Measurements from ENCODE around the gene SYT14. TPM values are rescaled to one million over a fixed set of nuclear protein-coding genes. Genes with fewer than 3 reads are reported as not detected.

Gene SYT14
- total and polyA plus RNA-seq, 7 donors: under 0.01 to 0.71 (median 0.22) TPM; not detected in 1

DNA sequence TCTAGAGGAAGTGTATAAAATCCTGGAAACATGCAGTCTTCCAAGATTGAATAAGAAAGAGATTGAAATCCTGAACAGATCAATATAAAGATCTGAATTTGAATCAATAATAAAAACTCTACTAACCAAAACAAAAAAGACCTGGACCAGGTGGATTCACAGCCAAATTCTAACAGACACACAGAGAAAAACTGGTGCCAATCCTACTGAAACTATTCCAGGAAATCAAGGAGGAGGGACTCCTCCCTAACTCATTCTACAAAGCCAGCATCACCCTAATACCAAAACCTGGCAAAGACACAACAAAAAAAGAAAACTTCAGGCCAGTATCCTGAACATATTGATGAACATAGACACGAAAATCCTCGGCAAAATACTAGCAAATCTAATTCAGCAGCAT, 58.3 kb downstream of the SYT14 start:
- intact Hi-C loops (cut with DNase I): no loop called here
- peaks cover 0 to 3% (median 0%) of the 10 kb centered on the region in 3 donors for H3K27me3 ChIP-seq
- H3K9me3 ChIP-seq: peaks cover 0 to 2% (median 0%) of the 10 kb centered on the region in 4 donors
- no peak for TF ChIP-seq POLR2AphosphoS5 (IDR thresholded peaks at IDR 0.05)
- TF ChIP-seq, protein P1, sequence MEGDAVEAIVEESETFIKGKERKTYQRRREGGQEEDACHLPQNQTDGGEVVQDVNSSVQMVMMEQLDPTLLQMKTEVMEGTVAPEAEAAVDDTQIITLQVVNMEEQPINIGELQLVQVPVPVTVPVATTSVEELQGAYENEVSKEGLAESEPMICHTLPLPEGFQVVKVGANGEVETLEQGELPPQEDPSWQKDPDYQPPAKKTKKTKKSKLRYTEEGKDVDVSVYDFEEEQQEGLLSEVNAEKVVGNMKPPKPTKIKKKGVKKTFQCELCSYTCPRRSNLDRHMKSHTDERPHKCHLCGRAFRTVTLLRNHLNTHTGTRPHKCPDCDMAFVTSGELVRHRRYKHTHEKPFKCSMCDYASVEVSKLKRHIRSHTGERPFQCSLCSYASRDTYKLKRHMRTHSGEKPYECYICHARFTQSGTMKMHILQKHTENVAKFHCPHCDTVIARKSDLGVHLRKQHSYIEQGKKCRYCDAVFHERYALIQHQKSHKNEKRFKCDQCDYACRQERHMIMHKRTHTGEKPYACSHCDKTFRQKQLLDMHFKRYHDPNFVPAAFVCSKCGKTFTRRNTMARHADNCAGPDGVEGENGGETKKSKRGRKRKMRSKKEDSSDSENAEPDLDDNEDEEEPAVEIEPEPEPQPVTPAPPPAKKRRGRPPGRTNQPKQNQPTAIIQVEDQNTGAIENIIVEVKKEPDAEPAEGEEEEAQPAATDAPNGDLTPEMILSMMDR (IDR thresholded peaks at IDR 0.05): no peak
- no peak for TF ChIP-seq POLR2A (IDR thresholded peaks at IDR 0.05)
- TF ChIP-seq EP300 (IDR thresholded peaks at IDR 0.05): no peak
- DNase-seq: no peak
- no peak overlapping the region for H3K27ac ChIP-seq
- H3K36me3 ChIP-seq: no peaks in the 10 kb centered on the region
- 57 to 76% methylated on average over 2 of the region's 2 CpGs for WGBS, 2 donors
- H3K4me1 ChIP-seq: no peaks in the 10 kb centered on the region
- H3K4me3 ChIP-seq: no peak overlapping the region

DNA sequence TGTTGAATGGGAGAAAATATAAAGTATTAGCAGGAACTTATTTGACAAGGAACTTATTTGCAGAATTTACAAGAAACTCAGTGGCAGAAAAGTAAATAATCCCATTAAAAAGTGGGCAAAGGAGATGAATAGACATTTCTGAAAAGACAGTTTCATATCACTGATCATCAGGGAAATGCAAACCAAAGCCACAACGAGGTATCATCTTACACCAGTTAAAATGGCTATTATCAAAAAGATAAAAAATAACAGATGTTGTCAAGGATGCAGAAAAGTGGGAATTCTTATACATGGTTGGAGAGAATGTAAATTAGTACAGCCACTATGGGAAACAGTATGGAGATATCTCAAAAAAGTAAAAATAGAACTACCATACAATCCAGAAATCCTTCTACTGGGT, 61.0 kb downstream of the SYT14 start:
- intact Hi-C loops (cut with DNase I): no loop called here
- Histone ChIP-seq H3K4me1 (no peaks in the 10 kb centered on the region), H3K27me3 (no peaks in the 10 kb centered on the region), H3K9me3 (peaks cover 0 to 2% (median 0%) of the 10 kb centered on the region in 4 donors), H3K27ac (no peak overlapping the region), H3K4me3 (no peak overlapping the region), H3K36me3 (no peaks in the 10 kb centered on the region)
- 13 to 58% methylated on average over 1 of the region's 1 CpG for WGBS, 2 donors
- no peak for DNase-seq
- no peak for TF ChIP-seq EP300 (IDR thresholded peaks at IDR 0.05)
- no peak for TF ChIP-seq POLR2AphosphoS5 (IDR thresholded peaks at IDR 0.05)
- TF ChIP-seq, protein P1 (IDR thresholded peaks at IDR 0.05): no peak
- no peak for TF ChIP-seq POLR2A (IDR thresholded peaks at IDR 0.05)

DNA sequence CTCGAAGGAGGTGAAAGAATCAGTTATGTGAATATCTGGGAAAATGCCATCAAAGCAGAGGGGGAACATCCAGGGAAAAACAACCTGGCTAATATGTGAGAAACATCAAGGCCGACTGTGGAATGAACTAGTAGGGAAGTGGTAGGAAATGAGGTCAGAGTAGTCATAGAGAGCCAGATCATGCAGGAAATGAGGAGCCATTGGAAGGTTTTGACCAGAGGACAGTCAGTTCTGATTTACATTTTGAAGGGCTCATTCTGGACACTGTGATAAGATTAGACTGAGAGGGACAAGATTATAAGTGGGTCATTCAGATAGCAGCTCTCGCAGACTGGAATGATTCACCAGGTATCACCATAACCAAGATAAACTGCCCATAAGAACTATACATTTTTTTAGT, 63.7 kb downstream of the SYT14 start:
- Histone ChIP-seq H3K4me3 (no peak overlapping the region), H3K27ac (no peak overlapping the region), H3K27me3 (no peaks in the 10 kb centered on the region), H3K4me1 (no peaks in the 10 kb centered on the region), H3K9me3 (no peaks in the 10 kb centered on the region), H3K36me3 (no peaks in the 10 kb centered on the region)
- WGBS, 2 donors: 79 to 80% methylated on average over 3 of the region's 3 CpGs
- intact Hi-C loops (cut with DNase I): no loop called here
- no peak for TF ChIP-seq POLR2AphosphoS5 (IDR thresholded peaks at IDR 0.05)
- no peak for TF ChIP-seq EP300 (IDR thresholded peaks at IDR 0.05)
- TF ChIP-seq, protein P1 (IDR thresholded peaks at IDR 0.05): no peak
- TF ChIP-seq POLR2A (IDR thresholded peaks at IDR 0.05): no peak
- DNase-seq: no peak

DNA sequence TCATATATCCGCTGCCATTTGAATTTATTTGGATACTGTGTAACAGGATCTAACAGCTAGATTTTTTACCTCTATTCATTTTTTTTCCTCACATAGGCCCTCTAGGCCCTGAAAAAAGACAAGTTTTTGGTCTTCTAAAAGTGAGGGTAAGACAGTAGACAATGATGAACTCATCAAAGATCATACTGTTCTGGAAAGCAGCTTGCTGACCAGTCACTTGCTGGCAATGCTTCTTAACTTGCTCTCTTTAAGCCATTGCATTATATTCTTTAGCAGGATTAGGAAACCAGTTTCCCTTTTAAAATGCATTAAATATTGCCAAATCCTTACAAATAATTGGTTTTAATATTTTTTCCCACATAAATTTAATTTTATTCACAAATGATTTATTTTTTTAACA, 65.5 kb downstream of the SYT14 start:
- TF ChIP-seq POLR2AphosphoS5 (IDR thresholded peaks at IDR 0.05) (no peak), POLR2A (IDR thresholded peaks at IDR 0.05) (no peak), EP300 (IDR thresholded peaks at IDR 0.05) (no peak)
- TF ChIP-seq, protein P1 (IDR thresholded peaks at IDR 0.05): no peak
- intact Hi-C loops (cut with DNase I): no loop called here
- H3K27ac ChIP-seq: no peak overlapping the region

DNA sequence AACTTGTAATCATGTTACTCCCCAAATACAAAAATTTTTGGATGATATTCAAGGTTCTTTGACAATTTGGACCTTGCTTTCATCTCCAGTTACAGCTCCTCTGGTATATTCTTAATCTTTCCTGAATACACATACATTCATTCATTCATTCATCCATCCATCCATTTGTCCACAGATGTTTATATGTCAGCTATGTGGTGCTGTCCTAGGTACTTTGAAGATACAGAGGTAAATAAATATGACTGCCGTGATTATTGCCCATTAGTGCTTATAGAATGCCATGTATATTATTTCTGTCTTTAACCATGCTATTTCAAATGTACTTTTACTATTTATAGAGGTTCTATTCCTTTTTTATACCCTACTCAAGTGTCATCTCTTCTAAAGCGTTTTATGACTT, 72.1 kb downstream of the SYT14 start:
- no peaks in the 10 kb centered on the region for H3K36me3 ChIP-seq
- no peaks in the 10 kb centered on the region for H3K4me1 ChIP-seq
- no peak for DNase-seq
- no peak for TF ChIP-seq EP300 (IDR thresholded peaks at IDR 0.05)
- no peak for TF ChIP-seq POLR2A (IDR thresholded peaks at IDR 0.05)
- no peak for TF ChIP-seq POLR2AphosphoS5 (IDR thresholded peaks at IDR 0.05)
- TF ChIP-seq, protein P1 (IDR thresholded peaks at IDR 0.05): no peak
- 78 to 87% methylated on average over 2 of the region's 2 CpGs for WGBS, 2 donors
- no peak overlapping the region for H3K4me3 ChIP-seq
- no peak overlapping the region for H3K27ac ChIP-seq
- no peaks in the 10 kb centered on the region for H3K27me3 ChIP-seq
- no peaks in the 10 kb centered on the region for H3K9me3 ChIP-seq
- intact Hi-C loops (cut with DNase I): no loop called here

More for the DNA sequence above, 65.5 kb downstream of the SYT14 start:
- H3K4me3 ChIP-seq: no peak overlapping the region
- no peak for DNase-seq
- no peaks in the 10 kb centered on the region for H3K27me3 ChIP-seq
- H3K4me1 ChIP-seq: no peaks in the 10 kb centered on the region
- H3K9me3 ChIP-seq: no peaks in the 10 kb centered on the region
- no peaks in the 10 kb centered on the region for H3K36me3 ChIP-seq
- WGBS, 2 donors: 85 to 91% methylated on average over 1 of the region's 1 CpG
